Embryonic facial prominence (tissue), 1 donor: Measurements from ENCODE around the gene TMEM38B.
"Not testable (repeated sequence)": the region's sequence is repeated elsewhere in the genome, so short reads cannot be mapped to it uniquely, and the experiment has no call there.

ENCODE experiments used
- DNase-seq: peaks from one replicate; pipeline ENCODE4 v3.0.0-alpha.2; 2016; ENCODE audit errors: extremely low spot score

TMEM38B gene

GRCh38 chr9:105681724-105682123 lies 12.6 kb upstream of the TMEM38B start:
- DNase-seq, result no peak

GRCh38 chr9:105683688-105684275 lies 10.6 kb upstream of the TMEM38B start:
- no peak for DNase-seq

- DNase-seq, result no peak
Observed at GRCh38 chr9:105686936-105687335, 7.4 kb upstream of the TMEM38B start.

GRCh38 chr9:105690742-105691141 lies 3.6 kb upstream of the TMEM38B start:
- no peak for DNase-seq

- no peak for DNase-seq
Observed at GRCh38 chr9:105693435-105694189, 729 bp upstream of the TMEM38B start.

GRCh38 chr9:105694848-105695581 lies 674 bp downstream of the TMEM38B start:
- DNase-seq, result no peak

- DNase-seq, result no peak
Observed at GRCh38 chr9:105696219-105696793, 2.0 kb downstream of the TMEM38B start.

GRCh38 chr9:105697871-105698270 lies 3.5 kb downstream of the TMEM38B start:
- no peak for DNase-seq

GRCh38 chr9:105698348-105698870 lies 4.1 kb downstream of the TMEM38B start:
- DNase-seq, result no peak

GRCh38 chr9:105700668-105701067 lies 6.3 kb downstream of the TMEM38B start:
- DNase-seq, result no peak

- no peak for DNase-seq
Observed at GRCh38 chr9:105701145-105701544, 6.8 kb downstream of the TMEM38B start.

GRCh38 chr9:105702207-105702606 lies 7.9 kb downstream of the TMEM38B start:
- DNase-seq, result no peak

- not testable (repeated sequence) for DNase-seq
Observed at GRCh38 chr9:105703638-105704037, 9.3 kb downstream of the TMEM38B start.

GRCh38 chr9:105706156-105706555 lies 11.8 kb downstream of the TMEM38B start:
- DNase-seq, result no peak

- no peak for DNase-seq
Observed at GRCh38 chr9:105708405-105708804, 14.1 kb downstream of the TMEM38B start.

- DNase-seq, result no peak
Observed at GRCh38 chr9:105710638-105711037, 16.3 kb downstream of the TMEM38B start.

- no peak for DNase-seq
Observed at GRCh38 chr9:105711867-105712266, 17.5 kb downstream of the TMEM38B start.

- DNase-seq, result no peak
Observed at GRCh38 chr9:105712297-105712696, 18.0 kb downstream of the TMEM38B start.

- no peak for DNase-seq
Observed at GRCh38 chr9:105712773-105713172, 18.4 kb downstream of the TMEM38B start.

GRCh38 chr9:105713260-105714019 lies 19.1 kb downstream of the TMEM38B start:
- no peak for DNase-seq

GRCh38 chr9:105714020-105714331 lies 19.6 kb downstream of the TMEM38B start:
- DNase-seq, result no peak

GRCh38 chr9:105716146-105716545 lies 21.8 kb downstream of the TMEM38B start:
- DNase-seq, result no peak
